Measurements from ENCODE around the gene ZNF207.

Gene ZNF207

DNA sequence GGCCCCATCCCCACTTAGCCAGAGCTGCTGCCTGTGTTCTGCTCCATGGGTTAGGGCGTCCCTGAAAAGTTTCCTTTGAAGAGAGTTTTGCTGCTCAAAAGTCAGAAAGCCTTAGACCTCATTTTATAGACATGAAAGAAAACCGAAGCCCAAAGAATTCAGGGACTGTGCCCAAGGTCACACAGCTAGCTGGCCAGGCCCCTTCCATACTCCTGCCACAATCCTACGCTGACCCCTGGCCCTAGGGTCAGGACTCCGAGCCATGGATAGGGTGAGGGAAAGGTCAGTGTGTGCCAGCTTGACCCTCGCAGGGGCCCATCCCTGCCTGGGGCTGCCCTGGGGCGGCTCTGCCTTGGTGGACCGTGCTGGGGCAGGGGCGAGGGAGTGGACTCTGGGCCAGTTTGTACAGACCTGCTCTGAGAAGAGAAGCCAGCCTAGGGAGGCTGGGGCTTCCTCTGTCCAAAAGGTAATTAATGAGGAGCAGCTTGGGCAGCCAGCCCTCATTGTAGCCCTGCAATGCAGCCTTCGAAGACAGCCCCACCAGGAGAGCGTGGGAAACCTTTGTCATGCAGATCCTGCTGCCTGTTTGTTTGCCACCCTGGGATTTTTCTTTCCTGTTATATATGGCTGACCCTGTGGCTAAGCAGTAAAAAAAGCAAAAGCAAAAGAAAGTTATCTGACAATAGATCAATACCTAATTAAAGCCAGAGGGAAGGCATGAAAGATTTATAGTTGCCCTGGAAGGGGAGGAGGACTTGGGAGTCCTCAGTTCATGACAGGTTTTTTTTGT lies 46.9 kb upstream of the ZNF207 start (continued):
- TF ChIP-seq, protein P1, sequence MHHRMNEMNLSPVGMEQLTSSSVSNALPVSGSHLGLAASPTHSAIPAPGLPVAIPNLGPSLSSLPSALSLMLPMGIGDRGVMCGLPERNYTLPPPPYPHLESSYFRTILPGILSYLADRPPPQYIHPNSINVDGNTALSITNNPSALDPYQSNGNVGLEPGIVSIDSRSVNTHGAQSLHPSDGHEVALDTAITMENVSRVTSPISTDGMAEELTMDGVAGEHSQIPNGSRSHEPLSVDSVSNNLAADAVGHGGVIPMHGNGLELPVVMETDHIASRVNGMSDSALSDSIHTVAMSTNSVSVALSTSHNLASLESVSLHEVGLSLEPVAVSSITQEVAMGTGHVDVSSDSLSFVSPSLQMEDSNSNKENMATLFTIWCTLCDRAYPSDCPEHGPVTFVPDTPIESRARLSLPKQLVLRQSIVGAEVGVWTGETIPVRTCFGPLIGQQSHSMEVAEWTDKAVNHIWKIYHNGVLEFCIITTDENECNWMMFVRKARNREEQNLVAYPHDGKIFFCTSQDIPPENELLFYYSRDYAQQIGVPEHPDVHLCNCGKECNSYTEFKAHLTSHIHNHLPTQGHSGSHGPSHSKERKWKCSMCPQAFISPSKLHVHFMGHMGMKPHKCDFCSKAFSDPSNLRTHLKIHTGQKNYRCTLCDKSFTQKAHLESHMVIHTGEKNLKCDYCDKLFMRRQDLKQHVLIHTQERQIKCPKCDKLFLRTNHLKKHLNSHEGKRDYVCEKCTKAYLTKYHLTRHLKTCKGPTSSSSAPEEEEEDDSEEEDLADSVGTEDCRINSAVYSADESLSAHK (tag by site-specific recombination; IDR thresholded peaks at IDR 0.05), result peak; percentile 73
- TF ChIP-seq KLF10 (tag by site-specific recombination; IDR thresholded peaks at IDR 0.05) (peak; percentile 69), ZNF571 (tag by site-specific recombination; IDR thresholded peaks at IDR 0.05) (no peak), SP7 (tag by site-specific recombination; IDR thresholded peaks at IDR 0.05) (peak; percentile 60; the same call in 1 of the 2 replicates), YY1 (tag by site-specific recombination; IDR thresholded peaks at IDR 0.05) (no peak), OSR2 (tag by site-specific recombination; IDR thresholded peaks at IDR 0.05) (peak; percentile 71), ZNF24 (tag by site-specific recombination; IDR thresholded peaks at IDR 0.05) (no peak), ZNF266 (tag by site-specific recombination; IDR thresholded peaks at IDR 0.05; ENCODE audit: low read depth) (no peak), ZNF354C (tag by site-specific recombination; IDR thresholded peaks at IDR 0.05; ENCODE audit: borderline replicate concordance, low read depth) (no peak), TCF7L2 (IDR thresholded peaks at IDR 0.05; ENCODE audit: borderline replicate concordance, low read depth, low read length) (peak; percentile 79; the same call in 1 of the 2 replicates), ZNF23 (tag by site-specific recombination; IDR thresholded peaks at IDR 0.05; ENCODE audit: borderline replicate concordance) (no peak), IKZF3 (tag by site-specific recombination; IDR thresholded peaks at IDR 0.05) (peak; percentile 17; the same call in 1 of the 2 replicates), FEZF1 (tag by site-specific recombination; IDR thresholded peaks at IDR 0.05) (peak; percentile 95), ZFP3 (tag by site-specific recombination; IDR thresholded peaks at IDR 0.05; ENCODE audit: low read depth) (no peak), KLF16 (tag by site-specific recombination; IDR thresholded peaks at IDR 0.05) (0 out of 2 replicates have a peak, but pooled peaks have one; percentile 21)
- TF ChIP-seq, protein P2, sequence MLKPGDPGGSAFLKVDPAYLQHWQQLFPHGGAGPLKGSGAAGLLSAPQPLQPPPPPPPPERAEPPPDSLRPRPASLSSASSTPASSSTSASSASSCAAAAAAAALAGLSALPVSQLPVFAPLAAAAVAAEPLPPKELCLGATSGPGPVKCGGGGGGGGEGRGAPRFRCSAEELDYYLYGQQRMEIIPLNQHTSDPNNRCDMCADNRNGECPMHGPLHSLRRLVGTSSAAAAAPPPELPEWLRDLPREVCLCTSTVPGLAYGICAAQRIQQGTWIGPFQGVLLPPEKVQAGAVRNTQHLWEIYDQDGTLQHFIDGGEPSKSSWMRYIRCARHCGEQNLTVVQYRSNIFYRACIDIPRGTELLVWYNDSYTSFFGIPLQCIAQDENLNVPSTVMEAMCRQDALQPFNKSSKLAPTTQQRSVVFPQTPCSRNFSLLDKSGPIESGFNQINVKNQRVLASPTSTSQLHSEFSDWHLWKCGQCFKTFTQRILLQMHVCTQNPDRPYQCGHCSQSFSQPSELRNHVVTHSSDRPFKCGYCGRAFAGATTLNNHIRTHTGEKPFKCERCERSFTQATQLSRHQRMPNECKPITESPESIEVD (tag by site-specific recombination; IDR thresholded peaks at IDR 0.05), result peak; percentile 98

DNA sequence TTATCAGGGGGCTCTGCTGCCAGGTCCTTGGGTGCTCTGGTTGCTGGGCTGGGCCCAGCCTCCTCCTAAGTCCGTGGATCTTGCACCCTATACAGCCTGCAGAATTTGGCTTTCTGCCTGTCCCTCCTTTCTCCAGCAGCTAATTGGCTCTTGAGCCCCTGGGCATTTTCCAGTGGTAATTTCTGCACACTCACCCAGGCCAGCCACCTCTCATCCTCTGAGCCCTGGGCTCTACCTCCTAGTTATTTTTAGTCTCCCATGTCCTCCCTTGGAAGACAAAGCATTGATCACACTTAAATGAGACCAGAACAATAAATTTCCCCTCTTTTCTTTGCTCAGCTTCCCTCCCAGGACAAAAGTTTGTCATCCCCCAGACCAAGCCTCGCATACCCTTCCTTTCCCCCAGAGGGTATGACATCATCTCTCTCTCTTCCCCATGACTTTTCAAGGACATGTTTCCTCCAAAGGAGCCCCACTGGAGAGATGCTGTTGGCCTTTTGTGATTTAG lies 46.1 kb upstream of the ZNF207 start:
- POLR2A ChIA-PET, result interaction anchor here (0.6 kb wide), 1 partner anchor 898 kb away, joined by 4 read pairs; no protein-coding TSS in a partner anchor
- CTCF ChIA-PET, result interaction anchor here (0.6 to 0.9 kb wide), 2 partner anchors 16 to 295 kb away, joined by 3 read pairs; no protein-coding TSS in a partner anchor
- H3K4me1 ChIP-seq (ENCODE audit: control insufficient read depth, insufficient read depth, low read length), result peaks cover 33% of the 10 kb centered on the region
- peaks cover 0 to 16% of the 10 kb centered on the region in 2 experiments; a peak in 1 of 3 replicates for H3K36me3 ChIP-seq (ENCODE audit: control insufficient read depth in 2 of 2, insufficient read depth in 1 of 2, low read length in 2 of 2)
- H3K27ac ChIP-seq (ENCODE audit: extremely low read depth, low read depth, low read length), result peak overlapping the region; percentile 91
- no peaks in the 10 kb centered on the region for H3K9me3 ChIP-seq (ENCODE audit: control insufficient read depth, insufficient read depth, low read depth, low read length)
- no peak overlapping the region for H3K4me3 ChIP-seq (ENCODE audit: low read depth, low read length)
- TF ChIP-seq MZF1 (tag by site-specific recombination; IDR thresholded peaks at IDR 0.05; ENCODE audit: borderline replicate concordance) (no peak), ZBTB17 (tag by site-specific recombination; IDR thresholded peaks at IDR 0.05) (peak; percentile 82), GLIS2 (tag by site-specific recombination; IDR thresholded peaks at IDR 0.05) (0 out of 2 replicates have a peak, but pooled peaks have one; percentile 27), ZNF239 (tag by site-specific recombination; IDR thresholded peaks at IDR 0.05) (no peak), ZNF366 (tag by site-specific recombination; conservative IDR thresholded peaks at IDR 0.05) (peak; percentile 34), ZNF600 (tag by site-specific recombination; IDR thresholded peaks at IDR 0.05) (peak; percentile 85; the same call in 1 of the 2 replicates), ZNF843 (tag by site-specific recombination; IDR thresholded peaks at IDR 0.05) (no peak), SETDB1 (IDR thresholded peaks at IDR 0.05; ENCODE audit: insufficient read length, low read length) (no peak), ZXDB (tag by site-specific recombination; IDR thresholded peaks at IDR 0.05) (no peak), ZBTB20 (tag by site-specific recombination; IDR thresholded peaks at IDR 0.05) (peak; percentile 61), ZNF530 (tag by site-specific recombination; IDR thresholded peaks at IDR 0.05; ENCODE audit: low read depth) (no peak), ZNF629 (tag by site-specific recombination; IDR thresholded peaks at IDR 0.05) (peak; percentile 90)
- TF ChIP-seq, protein P3, sequence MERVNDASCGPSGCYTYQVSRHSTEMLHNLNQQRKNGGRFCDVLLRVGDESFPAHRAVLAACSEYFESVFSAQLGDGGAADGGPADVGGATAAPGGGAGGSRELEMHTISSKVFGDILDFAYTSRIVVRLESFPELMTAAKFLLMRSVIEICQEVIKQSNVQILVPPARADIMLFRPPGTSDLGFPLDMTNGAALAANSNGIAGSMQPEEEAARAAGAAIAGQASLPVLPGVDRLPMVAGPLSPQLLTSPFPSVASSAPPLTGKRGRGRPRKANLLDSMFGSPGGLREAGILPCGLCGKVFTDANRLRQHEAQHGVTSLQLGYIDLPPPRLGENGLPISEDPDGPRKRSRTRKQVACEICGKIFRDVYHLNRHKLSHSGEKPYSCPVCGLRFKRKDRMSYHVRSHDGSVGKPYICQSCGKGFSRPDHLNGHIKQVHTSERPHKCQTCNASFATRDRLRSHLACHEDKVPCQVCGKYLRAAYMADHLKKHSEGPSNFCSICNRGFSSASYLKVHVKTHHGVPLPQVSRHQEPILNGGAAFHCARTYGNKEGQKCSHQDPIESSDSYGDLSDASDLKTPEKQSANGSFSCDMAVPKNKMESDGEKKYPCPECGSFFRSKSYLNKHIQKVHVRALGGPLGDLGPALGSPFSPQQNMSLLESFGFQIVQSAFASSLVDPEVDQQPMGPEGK (tag by site-specific recombination; IDR thresholded peaks at IDR 0.05), result peak; percentile 80
- TF ChIP-seq, protein P4, sequence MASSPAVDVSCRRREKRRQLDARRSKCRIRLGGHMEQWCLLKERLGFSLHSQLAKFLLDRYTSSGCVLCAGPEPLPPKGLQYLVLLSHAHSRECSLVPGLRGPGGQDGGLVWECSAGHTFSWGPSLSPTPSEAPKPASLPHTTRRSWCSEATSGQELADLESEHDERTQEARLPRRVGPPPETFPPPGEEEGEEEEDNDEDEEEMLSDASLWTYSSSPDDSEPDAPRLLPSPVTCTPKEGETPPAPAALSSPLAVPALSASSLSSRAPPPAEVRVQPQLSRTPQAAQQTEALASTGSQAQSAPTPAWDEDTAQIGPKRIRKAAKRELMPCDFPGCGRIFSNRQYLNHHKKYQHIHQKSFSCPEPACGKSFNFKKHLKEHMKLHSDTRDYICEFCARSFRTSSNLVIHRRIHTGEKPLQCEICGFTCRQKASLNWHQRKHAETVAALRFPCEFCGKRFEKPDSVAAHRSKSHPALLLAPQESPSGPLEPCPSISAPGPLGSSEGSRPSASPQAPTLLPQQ (tag by site-specific recombination; IDR thresholded peaks at IDR 0.05), result peak; percentile 58; the same call in 1 of the 2 replicates
